Measurements from ENCODE around the gene OSBPL6. TPM values are rescaled to one million over a fixed set of nuclear protein-coding genes. Genes with fewer than 3 reads are reported as not detected.
"Not testable (repeated sequence)": the region's sequence is repeated elsewhere in the genome, so short reads cannot be mapped to it uniquely, and the experiment has no call there.

The OSBPL6 gene
- 1 to 10 TPM; 2.4 to 4.1 (median 3.1) TPM for total RNA-seq
- long read RNA-seq, partial matches to known transcripts = 0 of 2 reads
- long read RNA-seq, other reads (novel, unspliced or antisense) = 0 of 2 reads

DNA sequence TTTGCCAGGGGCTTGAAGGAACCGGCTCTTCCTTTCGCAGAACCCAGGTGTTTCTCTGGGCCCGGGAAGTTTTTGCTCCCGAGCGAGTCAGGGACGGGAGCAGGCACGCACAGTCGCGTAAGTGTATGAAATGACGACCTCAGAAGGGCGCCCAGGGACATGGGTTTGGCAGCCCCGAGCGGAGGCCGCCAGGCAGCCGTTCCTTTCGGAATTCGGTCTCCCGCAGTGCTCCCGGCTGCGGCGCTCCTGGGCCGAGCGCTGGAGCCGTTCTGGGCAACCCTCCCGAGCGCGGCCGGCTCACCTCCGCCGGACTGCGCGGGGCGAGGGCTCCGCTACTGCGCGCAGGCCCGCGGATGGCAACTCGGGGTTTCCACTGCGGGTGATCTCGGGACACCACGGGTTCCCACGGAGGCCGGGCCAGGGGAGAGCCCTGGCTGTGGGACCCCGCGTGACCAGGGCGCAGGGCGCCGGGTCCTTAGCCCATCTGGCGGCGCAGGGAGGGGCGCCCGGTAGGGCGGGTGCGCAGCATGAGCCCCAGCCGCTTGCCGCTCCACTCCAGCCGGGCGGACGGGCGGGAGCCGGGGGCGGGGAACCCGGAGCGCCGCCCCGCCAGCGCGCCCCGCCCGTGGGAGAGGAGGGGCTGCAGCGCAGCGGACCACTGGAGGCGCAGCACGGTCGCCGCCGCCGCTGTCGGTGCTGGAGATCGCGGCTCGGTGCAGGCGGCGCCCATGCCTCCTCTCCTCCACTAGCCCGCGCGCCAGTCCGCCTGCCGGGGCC, at the start of gene OSBPL6:
Gene OSBPL6, plus strand, starts transcription at position 690 of the 777 bp plus-strand sequence. CDS start 111,673 bp downstream, outside the sequence.
- TF ChIP-seq, protein P1, sequence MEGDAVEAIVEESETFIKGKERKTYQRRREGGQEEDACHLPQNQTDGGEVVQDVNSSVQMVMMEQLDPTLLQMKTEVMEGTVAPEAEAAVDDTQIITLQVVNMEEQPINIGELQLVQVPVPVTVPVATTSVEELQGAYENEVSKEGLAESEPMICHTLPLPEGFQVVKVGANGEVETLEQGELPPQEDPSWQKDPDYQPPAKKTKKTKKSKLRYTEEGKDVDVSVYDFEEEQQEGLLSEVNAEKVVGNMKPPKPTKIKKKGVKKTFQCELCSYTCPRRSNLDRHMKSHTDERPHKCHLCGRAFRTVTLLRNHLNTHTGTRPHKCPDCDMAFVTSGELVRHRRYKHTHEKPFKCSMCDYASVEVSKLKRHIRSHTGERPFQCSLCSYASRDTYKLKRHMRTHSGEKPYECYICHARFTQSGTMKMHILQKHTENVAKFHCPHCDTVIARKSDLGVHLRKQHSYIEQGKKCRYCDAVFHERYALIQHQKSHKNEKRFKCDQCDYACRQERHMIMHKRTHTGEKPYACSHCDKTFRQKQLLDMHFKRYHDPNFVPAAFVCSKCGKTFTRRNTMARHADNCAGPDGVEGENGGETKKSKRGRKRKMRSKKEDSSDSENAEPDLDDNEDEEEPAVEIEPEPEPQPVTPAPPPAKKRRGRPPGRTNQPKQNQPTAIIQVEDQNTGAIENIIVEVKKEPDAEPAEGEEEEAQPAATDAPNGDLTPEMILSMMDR (IDR thresholded peaks at IDR 0.05) = peak; percentile 27 to 46 (median 33)
- peak; percentile 91 for TF ChIP-seq POLR2A (IDR thresholded peaks at IDR 0.05)
- peak; percentile 89 to 90 (median 90) for DNase-seq
- intact Hi-C loops (cut with DNase I) = no loop called here
- Histone ChIP-seq H3K27ac (peak within 1 kb of the TSS; percentile 84 to 97 (median 87)), H3K4me3 (peak within 1 kb of the TSS; percentile 63 to 85 (median 82)), H3K4me1 (peaks cover 0 to 12% (median 4%) of the 10 kb centered on the region in 4 donors), H3K9me3 (no peaks in the 10 kb centered on the region), H3K27me3 (no peaks in the 10 kb centered on the region), H3K36me3 (no peaks in the 10 kb centered on the region)
- 0% methylated on average over 11 of the region's 90 CpGs for WGBS (ENCODE audit: insufficient coverage, low coverage, low lambda C conversion rate, missing lambda C conversion rate)
- peak; percentile 91 to 97 (median 94) for ATAC-seq

- Histone ChIP-seq H3K4me1 (peaks cover 0 to 22% (median 2%) of the 10 kb centered on the region in 4 donors), H3K4me3 (peak overlapping the region in 1 of 3 donors; percentile 10), H3K27me3 (no peaks in the 10 kb centered on the region), H3K9me3 (no peaks in the 10 kb centered on the region), H3K36me3 (no peaks in the 10 kb centered on the region), H3K27ac (peak overlapping the region; percentile 50 to 87 (median 54))
- ATAC-seq = peak; percentile 89 to 93 (median 91)
- peak in 1 of 3 donors; percentile 56 for DNase-seq
- TF ChIP-seq POLR2A (IDR thresholded peaks at IDR 0.05) = no peak
- TF ChIP-seq, protein P1 (IDR thresholded peaks at IDR 0.05) = no peak
- 14% methylated on average over 3 of the region's 3 CpGs for WGBS (ENCODE audit: insufficient coverage, low coverage, low lambda C conversion rate, missing lambda C conversion rate)
- intact Hi-C loops (cut with DNase I) = no loop called here
These were observed 42.3 kb upstream of the OSBPL6 start for GRCh38 chr2:178152033-178152432.

DNA sequence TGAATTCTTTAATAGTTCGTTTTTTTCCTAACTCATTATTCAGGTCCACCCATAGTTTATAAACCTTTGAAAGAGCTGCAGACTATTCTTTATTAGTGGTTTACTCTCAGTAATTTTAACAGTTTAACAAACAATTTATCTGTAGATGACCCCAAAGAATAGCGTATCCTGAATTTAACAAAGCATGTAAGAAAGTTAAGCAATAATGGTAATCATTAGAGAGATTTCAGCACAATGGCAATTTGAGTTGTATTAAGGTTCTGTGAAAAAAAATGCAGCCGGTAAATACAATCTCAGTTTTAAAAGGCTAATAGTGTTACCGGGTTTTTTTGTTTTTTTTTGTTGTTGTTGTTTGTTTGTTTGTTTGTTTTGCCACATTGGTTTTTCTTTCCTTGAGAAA, 41.8 kb upstream of the OSBPL6 start:
- Histone ChIP-seq H3K27me3 (no peaks in the 10 kb centered on the region), H3K9me3 (no peaks in the 10 kb centered on the region), H3K4me1 (peaks cover 0 to 22% (median 2%) of the 10 kb centered on the region in 4 donors), H3K27ac (peak overlapping the region; percentile 50 to 87 (median 54)), H3K4me3 (peak overlapping the region in 1 of 3 donors; percentile 10), H3K36me3 (no peaks in the 10 kb centered on the region)
- 23% methylated on average over 4 of the region's 4 CpGs for WGBS (ENCODE audit: insufficient coverage, low coverage, low lambda C conversion rate, missing lambda C conversion rate)
- intact Hi-C loops (cut with DNase I) = no loop called here
- ATAC-seq (peak; percentile 17 to 54 (median 41)), DNase-seq (no peak)
- TF ChIP-seq, protein P1 (IDR thresholded peaks at IDR 0.05) = no peak
- no peak for TF ChIP-seq POLR2A (IDR thresholded peaks at IDR 0.05)

- DNase-seq = no peak
- peak overlapping the region in 2 of 3 donors; percentile 54 to 87 for H3K27ac ChIP-seq
- ATAC-seq = peak; percentile 52 to 66 (median 59)
- intact Hi-C loops (cut with DNase I) = no loop called here
- no peak overlapping the region for H3K4me3 ChIP-seq
- no peak for TF ChIP-seq POLR2A (IDR thresholded peaks at IDR 0.05)
- TF ChIP-seq, protein P1 (IDR thresholded peaks at IDR 0.05) = no peak
- no peaks in the 10 kb centered on the region for H3K36me3 ChIP-seq
- H3K9me3 ChIP-seq = no peaks in the 10 kb centered on the region
- 44% methylated on average over 1 of the region's 1 CpG for WGBS (ENCODE audit: insufficient coverage, low coverage, low lambda C conversion rate, missing lambda C conversion rate)
- H3K4me1 ChIP-seq = peaks cover 0 to 22% (median 2%) of the 10 kb centered on the region in 4 donors
- H3K27me3 ChIP-seq = no peaks in the 10 kb centered on the region
These were observed 41.3 kb upstream of the OSBPL6 start for GRCh38 chr2:178152977-178153376.

GRCh38 chr2:178153878-178154277, 40.4 kb upstream of the OSBPL6 start:
- H3K27ac ChIP-seq; H3K9me3 ChIP-seq; H3K4me3 ChIP-seq; H3K27me3 ChIP-seq; H3K36me3 ChIP-seq; ATAC-seq; DNase-seq; intact Hi-C loops (cut with DNase I): not testable (repeated sequence)
- H3K4me1 ChIP-seq = peaks cover 0 to 22% (median 2%) of the 10 kb centered on the region in 4 donors
- WGBS (ENCODE audit: insufficient coverage, low coverage, low lambda C conversion rate, missing lambda C conversion rate) = 71% methylated on average over 1 of the region's 1 CpG

All from right lobe of liver (tissue), 6 donors.